GM18868 (cell line): Measurements from ENCODE around the gene NDC1.
"Not testable (repeated sequence)": the region's sequence is repeated elsewhere in the genome, so short reads cannot be mapped to it uniquely, and the experiment has no call there.

Experiments
- ATAC-seq: cut with Tn5 transposase; IDR thresholded peaks from one replicate; pipeline ENCODE4 v1.9.1; 2021; ENCODE audit warnings: mild to moderate bottlenecking, moderate library complexity; ENCODE audit not compliant: unreplicated experiment

The NDC1 gene, protein sequence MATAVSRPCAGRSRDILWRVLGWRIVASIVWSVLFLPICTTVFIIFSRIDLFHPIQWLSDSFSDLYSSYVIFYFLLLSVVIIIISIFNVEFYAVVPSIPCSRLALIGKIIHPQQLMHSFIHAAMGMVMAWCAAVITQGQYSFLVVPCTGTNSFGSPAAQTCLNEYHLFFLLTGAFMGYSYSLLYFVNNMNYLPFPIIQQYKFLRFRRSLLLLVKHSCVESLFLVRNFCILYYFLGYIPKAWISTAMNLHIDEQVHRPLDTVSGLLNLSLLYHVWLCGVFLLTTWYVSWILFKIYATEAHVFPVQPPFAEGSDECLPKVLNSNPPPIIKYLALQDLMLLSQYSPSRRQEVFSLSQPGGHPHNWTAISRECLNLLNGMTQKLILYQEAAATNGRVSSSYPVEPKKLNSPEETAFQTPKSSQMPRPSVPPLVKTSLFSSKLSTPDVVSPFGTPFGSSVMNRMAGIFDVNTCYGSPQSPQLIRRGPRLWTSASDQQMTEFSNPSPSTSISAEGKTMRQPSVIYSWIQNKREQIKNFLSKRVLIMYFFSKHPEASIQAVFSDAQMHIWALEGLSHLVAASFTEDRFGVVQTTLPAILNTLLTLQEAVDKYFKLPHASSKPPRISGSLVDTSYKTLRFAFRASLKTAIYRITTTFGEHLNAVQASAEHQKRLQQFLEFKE

DNA sequence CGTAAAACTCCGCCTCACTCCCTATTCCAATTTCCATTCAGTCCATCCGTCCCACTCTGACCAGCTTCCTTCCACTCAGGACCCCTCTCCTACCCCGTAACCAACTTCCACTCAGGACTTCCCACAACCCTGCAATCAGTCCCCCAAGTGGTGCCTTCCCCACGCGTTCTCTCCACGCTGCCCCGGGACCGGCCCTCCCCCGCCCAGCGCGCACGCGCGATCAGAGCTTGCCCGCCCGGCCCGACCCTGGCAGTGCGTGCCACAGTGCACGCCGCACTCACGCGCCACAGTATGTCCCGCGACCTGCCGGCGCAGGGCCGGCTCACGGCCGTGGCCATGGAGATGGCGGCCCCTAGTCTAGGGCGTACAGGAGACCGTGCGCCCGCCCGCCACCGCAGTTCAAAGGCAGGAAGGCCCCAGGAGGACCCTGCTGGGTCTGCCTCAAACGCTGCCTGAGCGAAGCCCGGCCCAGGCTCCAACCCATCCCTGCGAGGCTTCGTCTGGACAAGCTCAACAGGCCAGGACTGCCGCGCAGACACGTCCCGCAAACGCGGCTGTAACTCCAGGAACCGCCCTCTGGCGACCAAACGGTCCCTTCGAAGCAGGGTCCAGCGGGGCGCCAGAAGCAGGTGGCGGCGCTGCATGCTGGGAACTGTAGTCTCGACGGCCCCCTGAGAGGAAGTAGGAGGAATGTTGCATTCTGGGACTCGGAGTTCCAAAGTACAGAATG is at the start of gene NDC1:
Gene NDC1, minus strand, starts transcription at position 373 of the 730 bp plus-strand sequence. Its CDS starts 35 bp downstream, at position 338.
- ATAC-seq = peak; percentile 82

DNA sequence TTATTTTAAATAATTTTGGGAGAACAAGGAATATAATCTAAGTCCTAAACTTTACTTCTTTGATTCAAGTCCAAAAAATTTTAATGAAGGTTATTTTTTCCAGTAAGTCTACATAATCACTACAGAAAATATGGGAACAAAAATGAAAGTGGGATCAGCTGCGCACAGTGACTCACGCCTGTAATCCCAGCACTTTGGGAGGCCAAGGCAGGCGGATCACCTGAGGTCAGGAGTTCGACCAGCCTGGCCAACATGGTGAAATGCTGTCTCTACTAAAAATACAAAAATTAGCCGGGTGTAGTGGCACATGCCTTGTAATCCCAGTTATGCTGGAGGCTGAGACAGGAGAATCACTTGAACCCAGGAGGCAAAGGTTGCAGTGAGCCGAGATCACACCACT is 45.5 kb upstream of the NDC1 start:
- not testable (repeated sequence) for ATAC-seq

DNA sequence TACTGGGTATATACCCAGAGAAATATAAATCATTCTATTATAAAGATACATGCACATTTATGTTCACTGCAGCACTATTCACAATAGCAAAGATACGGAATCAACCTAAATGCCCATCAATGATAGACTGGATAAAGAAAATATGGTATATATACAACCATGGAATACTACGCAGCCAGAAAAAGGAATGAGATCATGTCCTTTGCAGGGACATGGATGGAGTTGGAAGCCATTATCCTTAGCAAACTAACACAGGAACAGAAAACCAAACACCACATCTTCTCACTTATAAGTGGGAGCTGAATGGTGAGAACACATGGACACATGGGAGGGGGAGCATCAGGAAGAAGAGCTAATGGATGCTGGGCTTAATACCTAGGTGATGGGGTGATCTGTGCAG is 43.8 kb upstream of the NDC1 start:
- not testable (repeated sequence) for ATAC-seq

DNA sequence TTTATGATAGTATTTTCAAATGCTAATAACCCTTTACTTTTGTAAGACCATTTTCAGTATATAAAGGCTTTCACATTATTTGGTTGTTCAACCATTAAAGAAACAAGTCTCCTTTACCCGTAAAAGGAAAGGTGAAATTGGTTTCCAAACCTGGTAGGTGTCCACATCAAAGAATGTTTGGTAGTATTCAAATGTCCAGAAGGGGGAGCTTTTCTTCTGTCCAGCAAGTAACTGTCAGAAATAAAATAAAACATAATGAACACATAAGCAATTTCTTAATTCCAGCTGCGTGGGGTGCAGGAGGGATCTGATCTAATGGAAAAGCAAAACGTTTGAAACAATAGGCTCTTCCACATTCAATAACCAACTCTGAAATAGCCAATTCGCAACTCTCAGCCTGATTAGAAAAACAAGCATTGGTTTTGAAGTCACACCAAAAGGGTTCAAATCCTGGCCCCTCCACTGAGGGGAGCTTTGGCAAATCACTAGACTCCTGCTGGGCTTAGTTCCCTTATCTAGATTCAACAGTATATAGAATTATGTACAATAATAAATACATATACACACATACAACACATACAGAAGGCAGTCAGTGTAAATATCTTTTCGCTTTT is 40.5 kb upstream of the NDC1 start:
- no peak for ATAC-seq

DNA sequence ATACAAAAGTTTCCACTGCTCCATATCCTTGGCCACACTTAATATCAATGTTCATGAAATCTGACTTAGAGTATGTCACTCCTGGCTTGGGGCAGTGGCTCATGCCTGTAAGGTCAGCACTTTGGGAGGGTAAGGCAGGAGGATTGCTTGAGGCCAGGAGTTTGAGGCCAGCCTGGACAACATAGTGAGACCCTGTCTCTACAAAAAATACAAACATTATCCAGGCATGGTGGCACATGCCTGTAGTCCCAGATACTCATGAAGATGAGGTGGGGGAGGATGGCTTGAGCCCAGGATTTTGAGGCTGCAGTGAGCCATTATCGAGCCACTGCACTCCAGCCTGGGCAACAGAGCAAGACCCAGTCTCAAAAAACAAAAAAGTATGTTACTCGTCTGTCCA is 37.1 kb upstream of the NDC1 start:
- ATAC-seq = not testable (repeated sequence)

DNA sequence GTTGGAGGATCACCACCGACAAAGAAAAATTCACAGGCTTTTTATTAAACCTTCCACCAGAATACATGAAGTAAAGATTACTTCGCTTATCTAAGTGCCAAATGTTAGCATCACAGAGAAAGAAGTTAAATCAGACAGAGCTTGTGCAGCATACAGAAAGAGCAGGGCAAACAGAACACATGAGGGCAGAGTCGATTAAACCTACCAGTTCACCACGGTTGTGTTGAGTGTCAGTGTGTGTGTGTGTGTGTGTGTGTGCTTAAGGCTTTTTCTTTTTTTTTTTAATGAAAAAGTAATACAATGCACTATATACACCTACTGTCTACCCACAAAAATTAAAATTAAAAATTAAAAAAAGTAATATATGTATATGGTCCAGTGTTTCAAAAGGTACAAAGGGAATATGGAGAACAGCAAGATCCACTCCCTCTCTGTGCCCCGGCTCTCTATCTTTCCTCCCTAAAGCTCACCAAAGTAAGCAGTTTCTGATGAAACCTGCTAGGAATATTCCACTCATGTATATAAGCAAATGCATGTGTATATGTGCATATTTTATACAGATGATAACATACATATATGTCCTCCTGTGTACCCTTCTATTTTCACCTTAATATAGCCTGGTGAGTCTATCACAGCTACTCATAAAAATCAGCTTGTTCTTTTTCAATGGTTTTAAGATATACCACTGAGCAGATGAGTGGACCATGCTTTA is 33.8 kb upstream of the NDC1 start:
- ATAC-seq = no peak

DNA sequence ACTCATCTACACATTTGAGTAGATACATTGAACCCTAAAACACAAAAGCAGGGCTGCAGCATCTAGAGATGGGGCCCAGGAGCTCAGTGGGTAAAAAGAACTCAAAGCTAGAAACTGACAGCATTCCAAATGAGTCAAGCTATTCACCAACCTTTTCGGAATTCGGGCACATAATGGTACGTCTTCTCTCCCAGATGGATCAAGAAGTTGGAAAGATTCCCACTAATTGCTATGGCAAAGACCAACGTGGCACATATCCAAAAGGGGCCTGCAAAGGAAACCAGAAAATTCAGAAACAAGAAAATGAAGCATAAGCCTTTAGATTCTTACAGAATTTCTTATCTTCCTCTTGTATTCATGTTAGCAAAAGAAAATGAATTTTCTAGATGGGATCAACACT is 33.1 kb upstream of the NDC1 start:
- no peak for ATAC-seq

DNA sequence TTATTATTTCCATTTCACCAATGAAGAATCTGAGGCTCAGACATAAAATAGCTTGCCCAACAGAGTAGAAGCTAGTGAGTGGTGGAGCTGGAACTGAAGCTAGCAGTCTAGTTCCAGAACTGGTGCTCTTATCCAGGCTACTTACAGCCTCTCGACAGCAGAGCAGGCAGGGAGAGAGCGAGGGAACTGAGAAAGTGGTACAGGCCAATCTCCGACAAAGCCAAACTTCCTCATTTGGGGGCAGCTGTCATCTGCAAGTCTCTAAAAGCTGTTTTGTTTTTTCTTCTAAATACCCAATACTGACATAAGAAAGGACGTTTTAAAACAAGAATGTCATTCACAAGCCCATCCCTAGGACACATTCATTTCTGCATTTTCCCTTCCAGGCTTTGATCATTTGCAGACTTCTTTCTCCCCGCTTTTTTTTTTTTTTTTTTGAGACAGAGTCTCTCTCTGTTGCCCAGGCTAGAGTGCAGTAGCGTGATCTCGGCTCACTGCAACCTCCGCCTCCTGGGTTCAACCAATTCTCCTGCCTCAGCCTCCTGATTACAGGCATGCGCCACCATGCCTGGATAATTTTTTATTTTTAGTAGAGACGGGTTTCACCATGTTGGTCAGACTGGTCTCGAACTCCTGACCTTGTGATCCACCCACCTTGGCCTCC is 31.5 kb upstream of the NDC1 start:
- ATAC-seq = no peak

DNA sequence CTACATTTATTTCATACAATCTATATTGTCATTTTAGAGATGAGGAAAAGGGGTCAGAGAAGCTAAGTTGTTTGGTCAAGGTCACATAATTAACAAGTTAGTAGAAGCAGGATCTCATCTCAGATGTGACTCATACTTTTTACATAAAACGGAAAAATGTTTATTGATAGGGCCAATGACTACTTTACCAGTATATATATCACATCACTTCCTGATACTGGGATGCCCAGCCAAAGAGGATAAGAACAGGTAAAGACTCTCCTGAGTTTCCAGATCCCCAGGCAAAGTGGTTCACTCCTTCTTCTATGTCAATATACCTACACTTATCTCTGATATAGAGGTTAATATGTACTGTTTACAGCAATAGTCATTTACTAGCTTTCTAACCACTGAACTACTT is 30.5 kb upstream of the NDC1 start:
- no peak for ATAC-seq

DNA sequence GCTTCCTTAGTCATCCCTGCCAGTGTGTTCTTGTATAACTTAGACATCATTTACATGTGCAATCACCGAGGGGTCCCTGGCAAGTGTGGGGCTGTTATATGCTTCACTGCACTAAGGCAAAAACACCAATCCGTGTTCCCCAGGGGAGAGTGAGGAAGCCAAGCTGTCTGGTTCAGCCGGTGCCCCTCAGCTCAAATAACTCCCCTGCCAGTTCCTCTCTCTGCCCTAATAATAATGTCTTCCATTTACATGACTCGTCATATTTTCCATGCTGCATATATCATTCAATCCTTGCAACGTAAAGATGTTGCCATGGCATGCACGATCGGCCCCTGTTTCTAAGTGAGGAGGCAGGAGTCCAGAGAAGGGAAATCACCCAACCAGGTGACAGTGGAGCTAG is 24.4 kb upstream of the NDC1 start:
- no peak for ATAC-seq

DNA sequence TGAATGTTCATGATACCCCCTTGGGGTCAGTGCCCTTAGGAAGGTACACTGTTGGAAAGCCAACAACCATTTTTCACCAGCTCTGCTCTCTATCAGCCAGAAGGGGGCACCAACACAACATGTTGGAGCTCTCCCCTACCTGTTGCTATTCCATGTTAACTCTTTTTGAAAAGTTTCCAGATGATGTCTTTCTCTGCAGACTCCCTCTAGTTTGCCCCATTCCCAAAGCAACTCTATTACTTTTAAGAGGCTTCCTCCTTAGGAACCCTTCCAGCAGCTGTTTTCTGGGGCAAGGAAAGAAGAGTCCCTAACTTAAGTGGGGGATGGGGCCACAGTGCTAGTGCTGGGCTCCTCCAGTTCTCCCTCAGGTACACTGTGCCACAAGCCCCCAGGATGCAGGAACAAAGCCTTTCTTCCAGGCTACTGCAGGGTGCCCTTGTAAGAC is 22.9 kb upstream of the NDC1 start:
- ATAC-seq = peak; percentile 63

DNA sequence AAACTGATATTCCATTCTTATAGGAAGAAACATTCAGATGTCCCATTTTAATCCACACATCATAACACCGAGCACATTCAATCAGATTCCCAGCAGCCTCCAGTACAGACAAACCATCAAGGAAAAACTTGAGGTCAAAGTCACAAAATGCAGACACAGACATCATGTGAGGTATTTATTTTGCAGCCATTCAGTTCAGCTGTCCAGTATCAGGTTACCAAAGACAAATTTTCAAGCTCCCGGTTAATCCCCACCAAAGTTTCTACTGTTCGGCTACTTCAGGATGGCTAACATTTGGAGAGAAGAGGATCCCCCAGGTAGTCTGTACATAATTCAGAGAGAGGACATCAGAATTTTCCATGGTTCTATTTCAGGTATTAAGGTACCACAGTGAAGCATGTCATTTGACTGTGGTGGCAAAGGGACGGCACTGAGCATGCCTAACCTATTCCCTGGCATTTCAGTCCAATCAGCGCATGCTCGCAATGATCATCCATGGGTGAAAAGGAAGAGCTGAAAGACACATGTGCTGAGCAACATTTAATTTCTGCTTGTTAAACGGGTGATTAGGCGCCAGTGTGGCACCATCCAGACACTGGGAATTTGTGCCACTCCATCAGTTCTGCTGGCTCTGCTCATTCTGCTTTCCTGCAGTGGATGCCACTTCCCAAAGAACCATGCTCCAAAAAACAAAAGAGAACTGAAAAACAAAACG is 13.6 kb upstream of the NDC1 start:
- ATAC-seq = no peak

DNA sequence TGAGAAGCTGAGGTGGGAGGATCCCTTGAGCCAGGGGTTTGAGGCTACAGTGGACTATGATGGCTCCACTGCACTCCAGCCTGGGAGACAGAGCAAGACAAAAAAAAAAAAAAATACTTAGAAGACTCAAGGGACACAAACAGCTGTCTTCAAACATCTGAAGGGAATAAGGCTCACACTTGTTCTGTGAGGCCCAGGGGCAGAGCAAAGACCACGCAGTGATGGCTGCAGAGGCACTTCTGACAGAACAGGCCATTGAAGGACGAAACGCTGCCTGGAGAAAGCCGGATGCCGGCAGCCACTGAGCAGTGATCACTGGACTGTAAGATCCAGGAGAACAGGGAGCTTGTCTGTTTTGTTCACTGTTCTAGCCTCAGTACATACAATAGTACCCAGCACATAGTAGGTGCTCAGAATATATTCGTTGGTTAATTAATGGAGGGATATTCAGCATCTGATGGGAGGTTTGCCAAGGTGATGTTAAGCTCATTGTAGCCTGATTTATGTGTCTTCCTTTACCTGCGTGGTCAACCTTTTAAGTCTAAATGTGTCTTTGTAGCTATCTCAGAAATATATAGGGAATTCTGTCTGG is 12.1 kb upstream of the NDC1 start:
- no peak for ATAC-seq

DNA sequence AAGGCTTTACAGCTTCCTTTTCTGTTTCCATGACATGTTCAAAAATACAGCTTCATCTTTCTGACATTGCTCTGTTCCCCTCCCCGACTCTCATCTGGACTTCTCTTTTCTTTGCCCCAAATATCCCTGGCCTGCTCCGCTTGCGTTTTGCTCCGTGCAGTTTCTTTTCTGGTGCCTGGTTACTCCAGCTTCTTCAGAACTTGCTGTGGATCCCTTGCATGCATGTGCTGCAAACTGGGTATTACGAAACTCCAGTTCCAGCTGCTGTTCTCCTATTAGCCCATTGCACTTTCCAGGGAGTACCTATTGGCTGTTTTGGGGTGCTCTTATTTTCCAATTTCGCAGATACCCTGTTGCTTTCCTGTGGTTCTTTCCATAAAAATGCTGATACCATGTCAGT is 9.9 kb upstream of the NDC1 start:
- ATAC-seq = no peak

DNA sequence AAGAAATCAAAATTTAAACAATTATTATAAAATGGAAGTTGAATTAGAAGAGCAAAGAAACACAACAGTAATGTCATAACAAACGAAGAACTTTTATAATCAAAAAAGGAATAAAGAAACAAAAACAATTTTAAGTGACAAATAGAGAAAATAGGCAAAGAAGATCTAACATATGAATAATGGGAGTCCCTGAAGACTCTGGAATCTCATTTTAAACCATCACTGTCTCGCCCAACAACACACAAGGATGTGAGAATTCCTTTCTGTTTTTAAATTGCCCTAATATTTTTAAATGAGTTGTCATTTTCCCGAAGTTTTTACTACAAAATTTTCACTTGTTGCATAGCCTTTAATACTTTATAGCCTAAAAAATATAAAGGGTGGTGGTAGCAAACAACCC is 4.3 kb upstream of the NDC1 start:
- no peak for ATAC-seq

DNA sequence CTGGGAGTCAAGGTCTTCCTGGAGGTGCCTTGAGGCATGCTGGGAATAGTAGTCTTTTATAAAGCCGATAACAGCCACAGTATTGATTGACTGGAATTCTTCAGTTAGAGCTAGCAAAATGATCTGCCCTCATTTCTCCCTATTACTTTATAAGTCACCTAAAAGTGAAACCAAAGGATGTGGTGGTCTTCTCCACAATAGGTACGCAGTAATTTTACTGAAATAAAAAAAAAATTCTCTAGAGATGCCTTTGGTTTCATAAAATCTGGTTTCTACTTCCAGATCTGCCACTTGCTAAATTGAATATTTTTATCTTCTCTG is 518 bp upstream of the NDC1 start:
- no peak for ATAC-seq

DNA sequence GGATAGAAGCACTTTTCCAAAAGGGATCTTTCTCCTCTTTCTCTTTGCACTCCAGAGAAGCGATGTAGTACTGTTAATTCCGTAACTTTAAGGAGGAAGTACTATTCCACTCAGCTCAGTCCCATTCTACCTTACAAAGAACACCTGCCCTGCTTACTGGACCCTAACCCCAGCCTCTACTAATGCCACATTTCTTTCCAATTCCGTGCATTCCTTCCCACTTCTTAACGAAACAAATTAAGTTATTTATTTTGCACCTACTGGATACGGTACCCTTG is 511 bp downstream of the NDC1 start:
- no peak for ATAC-seq

DNA sequence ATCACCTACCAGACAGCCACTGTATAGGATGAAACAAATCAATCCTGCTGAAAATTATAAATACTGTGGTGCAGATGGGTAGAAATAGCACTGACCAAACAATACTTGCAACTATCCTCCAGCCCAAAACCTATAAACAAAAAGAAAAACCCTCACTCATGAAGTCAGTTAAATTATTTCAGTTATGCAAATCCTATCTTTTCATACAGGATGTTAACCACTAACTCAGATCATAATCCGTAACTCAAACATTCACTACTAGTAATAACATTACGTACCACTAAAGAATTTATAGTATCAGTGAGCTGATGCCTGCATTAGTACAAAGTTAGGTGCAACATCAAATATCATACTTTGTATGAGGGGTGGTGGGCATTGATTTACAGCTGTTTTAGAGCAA is 2.6 kb downstream of the NDC1 start:
- no peak for ATAC-seq

DNA sequence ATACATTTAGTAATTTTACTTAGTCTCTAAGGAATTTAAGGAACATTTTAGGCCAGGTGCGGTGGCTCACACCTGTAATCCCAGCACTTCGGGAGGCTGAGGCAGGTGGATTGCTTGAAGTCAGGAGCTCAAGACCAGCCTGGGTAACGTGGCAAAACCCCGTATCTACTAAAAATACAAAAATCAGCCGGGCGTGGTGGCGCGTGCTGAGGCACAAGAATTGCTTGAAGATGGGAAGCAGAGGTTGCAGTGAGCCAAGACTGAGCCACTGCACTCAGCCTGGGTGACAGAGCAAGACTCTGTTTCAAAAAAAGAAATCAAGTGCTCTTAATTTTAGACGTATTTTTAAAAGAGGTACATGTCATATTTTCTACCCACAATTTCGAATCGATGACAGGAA is 3.3 kb downstream of the NDC1 start:
- no peak for ATAC-seq

DNA sequence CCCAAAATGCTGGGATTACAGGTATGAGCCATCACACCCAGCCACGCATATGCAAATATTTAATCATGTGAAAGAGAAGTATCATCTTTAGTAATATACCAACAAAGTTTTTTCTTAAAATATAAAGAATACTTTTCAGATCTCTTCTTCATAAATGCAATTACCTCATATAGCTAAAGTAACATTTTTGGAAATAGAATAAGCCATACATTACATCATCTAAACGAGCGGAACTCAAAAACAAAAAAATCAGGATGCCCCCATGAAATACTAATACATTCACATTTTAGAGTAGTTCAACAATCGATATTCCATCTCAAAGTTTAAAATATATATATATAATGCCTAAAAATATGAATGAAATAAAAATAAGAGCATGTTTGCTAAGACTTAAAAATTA is 4.7 kb downstream of the NDC1 start:
- ATAC-seq = no peak
